ENCODE data around the gene C2orf68. TPM values are rescaled to one million over a fixed set of nuclear protein-coding genes. Genes with fewer than 3 reads are reported as not detected.
A peak's percentile ranks its signal among the peaks of the same experiment; 100 is the strongest.
"Not testable (repeated sequence)": the region's sequence is repeated elsewhere in the genome, so short reads cannot be mapped to it uniquely, and the experiment has no call there.

The C2orf68 gene
- total and polyA plus RNA-seq, 9 of the 15 experiments (the other 6 are each of a cell fraction or from before 2014, with no cell fraction given) = 22.1 to 50.0 (median 31.8) TPM

DNA sequence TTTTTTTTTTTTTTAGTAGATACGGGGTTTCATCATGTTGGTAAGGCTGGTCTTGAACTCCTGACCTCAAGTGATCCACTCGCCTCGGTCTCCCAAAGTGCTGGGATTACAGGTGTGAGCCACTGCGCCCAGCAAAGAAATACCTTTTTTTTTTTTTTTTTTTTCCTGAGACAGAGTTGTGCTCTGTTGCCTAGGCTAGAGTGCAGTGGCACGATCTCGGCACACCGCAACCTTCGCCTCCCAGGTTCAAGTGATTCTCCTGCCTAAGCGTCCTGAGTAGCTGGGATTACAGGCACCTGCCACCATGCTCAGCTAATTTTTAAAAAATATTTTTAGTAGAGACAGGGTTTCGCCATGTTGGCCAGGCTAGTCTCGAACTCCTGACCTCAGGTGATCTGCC is 48.4 kb upstream of the C2orf68 start:
- DNase-seq (ENCODE audit: extremely low read depth in 1 of 4, low spot score in 3 of 4); in situ Hi-C loops (cut with MboI): not testable (repeated sequence)

DNA sequence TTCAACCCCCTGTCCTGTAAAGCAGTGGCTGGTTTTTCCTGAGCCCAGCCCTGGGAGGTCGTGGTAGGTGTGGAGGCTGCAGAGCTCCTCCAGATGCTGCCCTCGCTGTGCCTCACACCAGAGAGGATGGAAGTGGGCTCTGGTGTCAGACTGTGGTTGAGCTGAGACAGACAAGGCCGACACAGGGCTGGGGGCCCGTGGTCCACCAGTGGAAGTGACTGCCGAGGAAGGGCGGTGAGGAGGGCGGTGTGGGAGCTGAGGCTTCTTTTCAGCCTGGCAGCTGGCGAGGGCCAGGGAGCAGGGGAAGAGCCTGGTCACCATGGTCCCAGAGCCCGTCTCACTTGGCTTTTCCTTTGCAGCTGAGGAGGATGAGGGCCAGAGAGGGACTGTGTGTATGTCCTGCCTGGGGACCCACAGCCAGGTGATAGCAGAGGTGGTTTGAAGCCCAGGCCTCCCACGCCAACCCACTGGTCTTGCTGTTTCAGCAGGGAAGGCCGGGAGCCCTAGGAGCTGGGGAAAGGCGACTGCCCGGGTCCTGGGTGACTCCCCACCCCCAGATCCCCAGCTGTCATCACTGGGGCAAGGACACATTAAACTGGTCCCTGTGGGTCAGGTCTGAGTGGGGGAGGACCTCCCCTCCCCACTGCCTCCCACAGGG is 47.6 kb upstream of the C2orf68 start:
- Histone ChIP-seq H3K9ac (ENCODE audit: insufficient read depth in 1 of 2, low read depth in 2 of 2, low read length in 2 of 2) (peak overlapping the region in 1 of 2 experiments; percentile 29; a peak in 1 of 4 replicates), H3K4me2 (ENCODE audit: insufficient read depth, low read length) (no peak overlapping the region), H3K4me1 (replicated peaks in 1 of 2; ENCODE audit: control insufficient read depth in 2 of 2, insufficient read depth in 2 of 2, low read length in 2 of 2) (peaks cover 3 to 12% of the 10 kb centered on the region in 2 experiments; a peak in 3 of 5 replicates), H3K36me3 (ENCODE audit: control insufficient read depth, insufficient read depth, low read length) (peaks cover 5% of the 10 kb centered on the region; the same call in 1 of the 3 replicates), H3K27me3 (ENCODE audit: control insufficient read depth in 2 of 2, insufficient read depth in 2 of 2, low read length in 2 of 2) (no peaks in the 10 kb centered on the region), H3K79me2 (ENCODE audit: control insufficient read depth, insufficient read depth, low read length) (no peaks in the 10 kb centered on the region), H3K4me3 (no peak overlapping the region), H3K27ac (ENCODE audit: extremely low read depth, low read depth, low read length) (no peak overlapping the region), H3K9me3 (replicated peaks; ENCODE audit: control insufficient read depth, insufficient read depth, low read depth, low read length) (no peaks in the 10 kb centered on the region), H4K20me1 (replicated peaks; ENCODE audit: control insufficient read depth, insufficient read depth, low read length) (0 out of 2 replicates have a peak, but pooled peaks cover 5% of the 10 kb centered on the region), H2AFZ (ENCODE audit: low read depth, low read length) (no peak overlapping the region), H3K9me1 (ENCODE audit: control insufficient read depth, insufficient read depth, low read length) (peaks cover 3% of the 10 kb centered on the region)
- no peak for ATAC-seq
- DNase-seq (ENCODE audit: extremely low read depth in 1 of 4, low spot score in 3 of 4) = no peak
- no peak for FAIRE-seq
- in situ Hi-C loops (cut with MboI) (no loop called here), intact Hi-C loops (cut with micrococcal nuclease) (no loop called here)
- POLR2A ChIA-PET = interaction anchor here (1.0 to 3.4 kb wide), 2 partner anchors 10 to 24 kb away, joined by 3 to 17 read pairs; no protein-coding TSS in a partner anchor
- BruUV-seq (replicated peaks) = no TSS peak
- 76% methylated on average over 9 of the region's 13 CpGs for WGBS (ENCODE audit: insufficient coverage, low coverage, missing lambda C conversion rate)
- CTCF ChIA-PET (ENCODE audit: low intra/inter-chr PET ratio) = no interaction called here
- no peak for TF ChIP-seq XRCC4 (IDR thresholded peaks at IDR 0.05; ENCODE audit: extremely low read depth, insufficient read depth, insufficient read length)
- TF ChIP-seq, protein P1, sequence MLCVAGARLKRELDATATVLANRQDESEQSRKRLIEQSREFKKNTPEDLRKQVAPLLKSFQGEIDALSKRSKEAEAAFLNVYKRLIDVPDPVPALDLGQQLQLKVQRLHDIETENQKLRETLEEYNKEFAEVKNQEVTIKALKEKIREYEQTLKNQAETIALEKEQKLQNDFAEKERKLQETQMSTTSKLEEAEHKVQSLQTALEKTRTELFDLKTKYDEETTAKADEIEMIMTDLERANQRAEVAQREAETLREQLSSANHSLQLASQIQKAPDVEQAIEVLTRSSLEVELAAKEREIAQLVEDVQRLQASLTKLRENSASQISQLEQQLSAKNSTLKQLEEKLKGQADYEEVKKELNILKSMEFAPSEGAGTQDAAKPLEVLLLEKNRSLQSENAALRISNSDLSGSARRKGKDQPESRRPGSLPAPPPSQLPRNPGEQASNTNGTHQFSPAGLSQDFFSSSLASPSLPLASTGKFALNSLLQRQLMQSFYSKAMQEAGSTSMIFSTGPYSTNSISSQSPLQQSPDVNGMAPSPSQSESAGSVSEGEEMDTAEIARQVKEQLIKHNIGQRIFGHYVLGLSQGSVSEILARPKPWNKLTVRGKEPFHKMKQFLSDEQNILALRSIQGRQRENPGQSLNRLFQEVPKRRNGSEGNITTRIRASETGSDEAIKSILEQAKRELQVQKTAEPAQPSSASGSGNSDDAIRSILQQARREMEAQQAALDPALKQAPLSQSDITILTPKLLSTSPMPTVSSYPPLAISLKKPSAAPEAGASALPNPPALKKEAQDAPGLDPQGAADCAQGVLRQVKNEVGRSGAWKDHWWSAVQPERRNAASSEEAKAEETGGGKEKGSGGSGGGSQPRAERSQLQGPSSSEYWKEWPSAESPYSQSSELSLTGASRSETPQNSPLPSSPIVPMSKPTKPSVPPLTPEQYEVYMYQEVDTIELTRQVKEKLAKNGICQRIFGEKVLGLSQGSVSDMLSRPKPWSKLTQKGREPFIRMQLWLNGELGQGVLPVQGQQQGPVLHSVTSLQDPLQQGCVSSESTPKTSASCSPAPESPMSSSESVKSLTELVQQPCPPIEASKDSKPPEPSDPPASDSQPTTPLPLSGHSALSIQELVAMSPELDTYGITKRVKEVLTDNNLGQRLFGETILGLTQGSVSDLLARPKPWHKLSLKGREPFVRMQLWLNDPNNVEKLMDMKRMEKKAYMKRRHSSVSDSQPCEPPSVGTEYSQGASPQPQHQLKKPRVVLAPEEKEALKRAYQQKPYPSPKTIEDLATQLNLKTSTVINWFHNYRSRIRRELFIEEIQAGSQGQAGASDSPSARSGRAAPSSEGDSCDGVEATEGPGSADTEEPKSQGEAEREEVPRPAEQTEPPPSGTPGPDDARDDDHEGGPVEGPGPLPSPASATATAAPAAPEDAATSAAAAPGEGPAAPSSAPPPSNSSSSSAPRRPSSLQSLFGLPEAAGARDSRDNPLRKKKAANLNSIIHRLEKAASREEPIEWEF (CRISPR knock-in tag; IDR thresholded peaks at IDR 0.05) = no peak
- no peak for TF ChIP-seq SP1 (CRISPR knock-in tag; IDR thresholded peaks at IDR 0.05)
- TF ChIP-seq RFX5 (IDR thresholded peaks at IDR 0.05; ENCODE audit: low read depth, low read length) = no peak
- TF ChIP-seq XRCC5 (IDR thresholded peaks at IDR 0.05; ENCODE audit: low read depth, low read length) = no peak
- no peak for TF ChIP-seq BRCA1 (IDR thresholded peaks at IDR 0.05)
- no peak for TF ChIP-seq BRCA1 (CRISPR knock-in tag; IDR thresholded peaks at IDR 0.05)
- no peak for TF ChIP-seq ZNF274 (IDR thresholded peaks at IDR 0.05; ENCODE audit: borderline replicate concordance, low read depth, low read length)
- TF ChIP-seq SAP30 (IDR thresholded peaks at IDR 0.05; ENCODE audit: borderline replicate concordance, insufficient read depth, low read depth, low read length, poor library complexity, severe bottlenecking) = no peak

More for the DNA sequence above, 48.4 kb upstream of the C2orf68 start:
- H3K36me3 ChIP-seq (ENCODE audit: control insufficient read depth, insufficient read depth, low read length); H2AFZ ChIP-seq (ENCODE audit: low read depth, low read length); FAIRE-seq; intact Hi-C loops (cut with micrococcal nuclease); H3K9me3 ChIP-seq (replicated peaks; ENCODE audit: control insufficient read depth, insufficient read depth, low read depth, low read length); BruUV-seq (replicated peaks); H3K27me3 ChIP-seq (ENCODE audit: control insufficient read depth in 2 of 2, insufficient read depth in 2 of 2, low read length in 2 of 2); H3K4me2 ChIP-seq (ENCODE audit: insufficient read depth, low read length); H3K9me1 ChIP-seq (ENCODE audit: control insufficient read depth, insufficient read depth, low read length); H4K20me1 ChIP-seq (replicated peaks; ENCODE audit: control insufficient read depth, insufficient read depth, low read length); H3K27ac ChIP-seq (ENCODE audit: extremely low read depth, low read depth, low read length); H3K79me2 ChIP-seq (ENCODE audit: control insufficient read depth, insufficient read depth, low read length); ATAC-seq; H3K9ac ChIP-seq (ENCODE audit: insufficient read depth in 1 of 2, low read depth in 2 of 2, low read length in 2 of 2); H3K4me3 ChIP-seq: not testable (repeated sequence)
- H3K4me1 ChIP-seq (replicated peaks in 1 of 2; ENCODE audit: control insufficient read depth in 2 of 2, insufficient read depth in 2 of 2, low read length in 2 of 2) = peaks cover 3 to 12% of the 10 kb centered on the region in 2 experiments; a peak in 3 of 5 replicates
- ChIA-PET CTCF (ENCODE audit: low intra/inter-chr PET ratio) (interaction anchor here (0.7 kb wide), 1 partner anchor 47 kb away, joined by 4 read pairs; no protein-coding TSS in a partner anchor), POLR2A (interaction anchor here (0.5 to 3.4 kb wide), 2 partner anchors 11 to 79 kb away, joined by 3 to 17 read pairs; no protein-coding TSS in a partner anchor)
- WGBS (ENCODE audit: insufficient coverage, low coverage, missing lambda C conversion rate) = 94% methylated on average over 8 of the region's 11 CpGs
